Upper lobe of left lung (tissue), 4 donors: Measurements from ENCODE around the gene APMAP.

Source experiments
- EP300 ChIP-seq, 4 donors: sonication (generic); formaldehyde crosslinking; IDR thresholded peaks; one replicate each; pipeline ENCODE4 v1.5.1; 2017; ENCODE audit warnings: antibody characterized with exemption in 4 of 4, control low read depth in 2 of 4
- POLR2A ChIP-seq, 4 donors: fragments of 450-650 bp; IDR thresholded peaks; one replicate each; pipeline ENCODE4 v1.5.1; 2016 to 2017; ENCODE audit warnings: antibody characterized with exemption in 4 of 4, mild to moderate bottlenecking in 2 of 4
- POLR2AphosphoS5 ChIP-seq, 2 donors: sonication (generic); formaldehyde crosslinking; IDR thresholded peaks; one replicate each; pipeline ENCODE4 v1.5.1; 2017; ENCODE audit warnings: antibody characterized with exemption in 2 of 2
- TF ChIP-seq, protein P1 (sequence below), 6 experiments: fragments of 450-650 bp in 4 of 6; fragments of 200-600 bp in 2 of 6; sonication (generic) in 2 of 6; IDR thresholded peaks; one replicate each; pipeline ENCODE4 v1.5.1; 2016 to 2019; ENCODE audit warnings: antibody characterized with exemption in 6 of 6

DNA sequence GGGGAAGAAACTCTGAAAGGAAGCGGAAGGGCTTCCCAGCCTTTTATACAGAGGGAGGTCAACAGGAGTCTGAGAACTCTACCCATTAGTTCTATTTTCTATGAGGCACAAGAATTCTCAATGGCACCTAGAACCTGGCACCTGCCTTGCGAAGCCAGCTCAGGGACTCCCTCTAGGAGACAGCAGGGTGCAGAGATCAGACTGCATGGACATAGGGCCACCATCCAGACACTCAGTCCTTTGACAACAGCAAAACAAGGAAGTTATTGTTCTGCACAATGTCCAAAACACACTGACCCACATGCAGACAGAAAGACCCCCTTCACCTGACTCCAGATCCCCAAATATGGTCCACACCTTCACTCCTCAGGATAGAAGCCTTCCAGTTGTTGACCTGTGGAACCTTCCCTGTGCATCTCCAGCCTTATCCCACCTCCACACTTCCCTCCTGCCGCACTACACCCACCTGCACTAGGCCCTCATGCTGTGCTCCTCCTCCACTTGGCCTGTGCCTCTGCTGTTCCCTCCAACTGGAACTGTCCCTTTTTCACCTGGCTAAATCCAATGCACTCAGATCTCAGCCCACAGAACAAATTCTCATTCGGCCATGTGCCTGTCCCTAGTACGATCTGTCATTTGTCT lies 37.6 kb upstream of the APMAP start:
- no peak for TF ChIP-seq POLR2A (IDR thresholded peaks at IDR 0.05)
- TF ChIP-seq, protein P1, sequence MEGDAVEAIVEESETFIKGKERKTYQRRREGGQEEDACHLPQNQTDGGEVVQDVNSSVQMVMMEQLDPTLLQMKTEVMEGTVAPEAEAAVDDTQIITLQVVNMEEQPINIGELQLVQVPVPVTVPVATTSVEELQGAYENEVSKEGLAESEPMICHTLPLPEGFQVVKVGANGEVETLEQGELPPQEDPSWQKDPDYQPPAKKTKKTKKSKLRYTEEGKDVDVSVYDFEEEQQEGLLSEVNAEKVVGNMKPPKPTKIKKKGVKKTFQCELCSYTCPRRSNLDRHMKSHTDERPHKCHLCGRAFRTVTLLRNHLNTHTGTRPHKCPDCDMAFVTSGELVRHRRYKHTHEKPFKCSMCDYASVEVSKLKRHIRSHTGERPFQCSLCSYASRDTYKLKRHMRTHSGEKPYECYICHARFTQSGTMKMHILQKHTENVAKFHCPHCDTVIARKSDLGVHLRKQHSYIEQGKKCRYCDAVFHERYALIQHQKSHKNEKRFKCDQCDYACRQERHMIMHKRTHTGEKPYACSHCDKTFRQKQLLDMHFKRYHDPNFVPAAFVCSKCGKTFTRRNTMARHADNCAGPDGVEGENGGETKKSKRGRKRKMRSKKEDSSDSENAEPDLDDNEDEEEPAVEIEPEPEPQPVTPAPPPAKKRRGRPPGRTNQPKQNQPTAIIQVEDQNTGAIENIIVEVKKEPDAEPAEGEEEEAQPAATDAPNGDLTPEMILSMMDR (IDR thresholded peaks at IDR 0.05), result no peak
- no peak for TF ChIP-seq POLR2AphosphoS5 (IDR thresholded peaks at IDR 0.05)
- no peak for TF ChIP-seq EP300 (IDR thresholded peaks at IDR 0.05)
